SU-DHL-6 (cell line): Measurements from ENCODE around the gene RALGAPA1.

ENCODE experiments used
- CTCF ChIP-seq: fragments of 200-600 bp; sonication (generic); IDR thresholded peaks from one replicate; pipeline ENCODE4 v1.5.1; 2017; ENCODE audit warnings: antibody characterized with exemption, mild to moderate bottlenecking, low read length, moderate library complexity; ENCODE audit not compliant: insufficient read depth, poor library complexity, severe bottlenecking
- EZH2phosphoT487 ChIP-seq: fragments of 200-600 bp; sonication (generic), shearing (Covaris generic); conservative IDR thresholded peaks from 2 replicates; pipeline ENCODE4 v1.6.1; 2018; ENCODE audit warnings: mild to moderate bottlenecking, antibody characterized with exemption, low read length, moderate library complexity, mixed read lengths

GRCh38 chr14:35725930-35726329 is 83.2 kb downstream of the RALGAPA1 start:
- TF ChIP-seq EZH2phosphoT487 (no peak), CTCF (no peak)
